GM12864 (cell line): ENCODE measurements around the gene ATP10B.

Experiments
- DNase-seq: peaks from one replicate; pipeline ENCODE4 v3.0.0-alpha.2; 2011; ENCODE audit warnings: low read depth
- H3K4me3 ChIP-seq: 2 replicates; pipeline ENCODE4 v1.5.1; 2011; ENCODE audit warnings: mild to moderate bottlenecking, low read depth, low read length, control low read depth
- CTCF ChIP-seq: IDR thresholded peaks from 2 replicates; pipeline ENCODE4 v1.5.1; 2011; ENCODE audit warnings: low read depth, mild to moderate bottlenecking, moderate library complexity, low read length, control low read depth, inconsistent platforms; ENCODE audit errors: missing control alignments

Gene ATP10B

GRCh38 chr5:160565376-160565775 is 286.6 kb downstream of the ATP10B start:
- H3K4me3 ChIP-seq: no peak overlapping the region
- TF ChIP-seq CTCF: no peak
- no peak for DNase-seq

GRCh38 chr5:160556846-160557245 is 295.2 kb downstream of the ATP10B start:
- DNase-seq: no peak
- H3K4me3 ChIP-seq: no peak overlapping the region
- no peak for TF ChIP-seq CTCF

- no peak for TF ChIP-seq CTCF
- no peak for DNase-seq
- no peak overlapping the region for H3K4me3 ChIP-seq
Observed at GRCh38 chr5:160555971-160556631, 295.9 kb downstream of the ATP10B start.

- no peak for TF ChIP-seq CTCF
- DNase-seq: no peak
- no peak overlapping the region for H3K4me3 ChIP-seq
Observed at GRCh38 chr5:160555581-160555970, 296.4 kb downstream of the ATP10B start.

- no peak for DNase-seq
Observed at GRCh38 chr5:160550075-160550474, 301.9 kb downstream of the ATP10B start.

GRCh38 chr5:160548949-160549645 is 302.9 kb downstream of the ATP10B start:
- no peak overlapping the region for H3K4me3 ChIP-seq
- DNase-seq: no peak
- no peak for TF ChIP-seq CTCF

More at GRCh38 chr5:160550075-160550474, 301.9 kb downstream of the ATP10B start:
- TF ChIP-seq CTCF: no peak
- no peak overlapping the region for H3K4me3 ChIP-seq

- no peak for DNase-seq
- H3K4me3 ChIP-seq: no peak overlapping the region
- TF ChIP-seq CTCF: no peak
Observed at GRCh38 chr5:160547872-160548271, 304.1 kb downstream of the ATP10B start.
